Hair follicular keratinocyte (primary cell): ENCODE results near the gene FAF2. TPM values are rescaled to one million over a fixed set of nuclear protein-coding genes. Genes with fewer than 3 reads are reported as not detected.

ENCODE experiments used
- total RNA-seq: library from RNA; depleted of rRNA; stranded (reverse); fragments of >200 nt; gene quantifications from 2 replicates; pipeline ENCODE4 v1.2.3, GENCODE V29; 2015

Gene FAF2
- total RNA-seq, result 33.7 and 34.0 TPM in 2 replicates

GRCh38 chr5:176447978-176448608 lies at the start of gene FAF2:
Gene FAF2, plus strand, starts transcription at chr5:176448385. Its CDS starts 23 bp downstream, at chr5:176448408.

GRCh38 chr5:176415952-176416924 lies 31.9 kb upstream of the FAF2 start, which contains the start of gene CLTB:
Gene CLTB, minus strand, starts transcription at chr5:176416539. Its CDS starts 176 bp downstream, at chr5:176416363.

GRCh38 chr5:176536902-176537553 lies 88.8 kb downstream of the FAF2 start, which contains the start of gene RNF44:
Gene RNF44, minus strand, starts transcription at chr5:176537402. Its CDS starts 4,930 bp downstream, at chr5:176532472.

GRCh38 chr5:176548967-176549444 lies 100.8 kb downstream of the FAF2 start, which contains the start of gene CDHR2:
Gene CDHR2, plus strand, starts transcription at chr5:176549342. Its CDS starts 16,011 bp downstream, at chr5:176565353.

Other genes starting within 250 kb of the FAF2 start
- gene SIMC1, start 210.0 kb upstream of the FAF2 start, total RNA-seq, result 4.5 and 6.3 TPM in 2 replicates
- 85.7 and 87.5 TPM in 2 replicates for gene KIAA1191, start 86.6 kb upstream of the FAF2 start, total RNA-seq
- 2.5 and 4.8 TPM in 2 replicates for gene ARL10, start 82.9 kb upstream of the FAF2 start, total RNA-seq
- 20.3 and 45.0 TPM in 2 replicates for gene NOP16, start 59.8 kb upstream of the FAF2 start, total RNA-seq
- 94.5 and 105 TPM in 2 replicates for gene HIGD2A, start 59.6 kb upstream of the FAF2 start, total RNA-seq
- gene CLTB, start 31.8 kb upstream of the FAF2 start, total RNA-seq, result 357 and 420 TPM in 2 replicates
- 8.2 and 11.6 TPM in 2 replicates for gene RNF44, start 89.0 kb downstream of the FAF2 start, total RNA-seq
- not detected in 2 replicates for gene CDHR2, start 101.0 kb downstream of the FAF2 start, total RNA-seq
- gene GPRIN1, start 161.8 kb downstream of the FAF2 start, total RNA-seq, result 8.7 and 11.0 TPM in 2 replicates
- 0.15 and 0.23 TPM in 2 replicates for gene SNCB, start 182.1 kb downstream of the FAF2 start, total RNA-seq
- not detected in 2 replicates for gene EIF4E1B, start 182.3 kb downstream of the FAF2 start, total RNA-seq
- 34.3 and 36.1 TPM in 2 replicates for gene TSPAN17, start 199.1 kb downstream of the FAF2 start, total RNA-seq